GM12872 (cell line): ENCODE measurements around the gene PITPNC1.

Source experiments
- TF ChIP-seq, protein P1 (sequence below): IDR thresholded peaks from 3 replicates; pipeline ENCODE4 v1.5.1; 2011; ENCODE audit warnings: low read depth, mild to moderate bottlenecking, low read length, moderate library complexity; ENCODE audit not compliant: insufficient read depth

The PITPNC1 gene

GRCh38 chr17:67713169-67713568 lies 336.1 kb downstream of the PITPNC1 start:
- TF ChIP-seq, protein P1, sequence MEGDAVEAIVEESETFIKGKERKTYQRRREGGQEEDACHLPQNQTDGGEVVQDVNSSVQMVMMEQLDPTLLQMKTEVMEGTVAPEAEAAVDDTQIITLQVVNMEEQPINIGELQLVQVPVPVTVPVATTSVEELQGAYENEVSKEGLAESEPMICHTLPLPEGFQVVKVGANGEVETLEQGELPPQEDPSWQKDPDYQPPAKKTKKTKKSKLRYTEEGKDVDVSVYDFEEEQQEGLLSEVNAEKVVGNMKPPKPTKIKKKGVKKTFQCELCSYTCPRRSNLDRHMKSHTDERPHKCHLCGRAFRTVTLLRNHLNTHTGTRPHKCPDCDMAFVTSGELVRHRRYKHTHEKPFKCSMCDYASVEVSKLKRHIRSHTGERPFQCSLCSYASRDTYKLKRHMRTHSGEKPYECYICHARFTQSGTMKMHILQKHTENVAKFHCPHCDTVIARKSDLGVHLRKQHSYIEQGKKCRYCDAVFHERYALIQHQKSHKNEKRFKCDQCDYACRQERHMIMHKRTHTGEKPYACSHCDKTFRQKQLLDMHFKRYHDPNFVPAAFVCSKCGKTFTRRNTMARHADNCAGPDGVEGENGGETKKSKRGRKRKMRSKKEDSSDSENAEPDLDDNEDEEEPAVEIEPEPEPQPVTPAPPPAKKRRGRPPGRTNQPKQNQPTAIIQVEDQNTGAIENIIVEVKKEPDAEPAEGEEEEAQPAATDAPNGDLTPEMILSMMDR = no peak

DNA sequence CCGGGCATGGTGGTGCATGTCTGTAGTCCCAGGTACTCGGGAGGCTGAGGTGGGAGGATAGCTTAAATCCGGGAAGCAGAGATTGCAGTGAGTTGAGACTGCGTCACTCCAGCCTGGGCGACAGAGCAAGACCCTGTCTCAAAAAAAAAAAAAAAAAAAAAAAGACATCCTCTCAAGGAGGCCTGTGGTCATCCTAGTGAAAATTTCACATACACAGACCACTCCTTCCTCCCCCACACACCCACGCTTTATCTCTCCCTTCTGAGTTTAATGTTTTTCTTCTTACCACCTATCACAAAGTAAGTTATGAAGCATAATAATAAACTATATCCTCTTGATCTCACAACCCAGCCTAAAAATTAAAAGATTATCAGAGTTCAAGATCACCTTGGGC lies 339.3 kb downstream of the PITPNC1 start:
- TF ChIP-seq, protein P1 = no peak

GRCh38 chr17:67717192-67717623 lies 340.1 kb downstream of the PITPNC1 start:
- TF ChIP-seq, protein P1 = no peak

GRCh38 chr17:67717624-67718324 lies 340.7 kb downstream of the PITPNC1 start, which contains the start of gene NOL11:
NOL11 (plus strand) TSS chr17:67717936; CDS start chr17:67717948, 12 bp downstream.
- TF ChIP-seq, protein P1 = peak; percentile 92

DNA sequence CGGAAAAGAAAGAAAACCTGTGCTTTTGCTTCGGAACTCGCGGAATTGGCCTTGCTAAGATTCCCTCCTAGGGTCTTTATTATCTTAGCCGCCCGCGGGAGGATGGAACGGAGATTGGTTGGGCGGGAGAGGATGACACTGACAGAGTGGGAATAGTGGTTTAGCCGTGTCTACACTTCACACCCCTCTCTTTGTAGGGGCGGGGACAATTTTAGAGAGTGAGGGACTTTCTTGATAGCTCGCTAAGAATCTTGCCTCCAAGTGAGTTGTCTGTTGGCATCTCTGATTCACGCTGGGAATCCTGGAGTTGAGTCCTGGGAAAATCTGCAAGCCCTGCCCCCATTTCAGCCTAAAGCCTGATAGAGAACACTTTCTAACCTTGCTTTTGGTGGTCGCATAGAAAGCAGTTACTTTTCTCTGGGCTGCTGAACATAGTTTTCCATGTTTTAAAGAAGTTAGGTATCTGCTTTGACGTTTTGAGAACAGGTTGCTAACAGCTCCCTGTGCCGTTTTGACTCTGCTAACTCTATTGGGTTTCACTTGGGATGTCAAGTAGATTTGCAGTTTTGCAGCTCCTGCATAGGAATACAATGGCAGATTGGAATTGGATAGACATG lies 341.4 kb downstream of the PITPNC1 start:
- TF ChIP-seq, protein P1 = no peak

DNA sequence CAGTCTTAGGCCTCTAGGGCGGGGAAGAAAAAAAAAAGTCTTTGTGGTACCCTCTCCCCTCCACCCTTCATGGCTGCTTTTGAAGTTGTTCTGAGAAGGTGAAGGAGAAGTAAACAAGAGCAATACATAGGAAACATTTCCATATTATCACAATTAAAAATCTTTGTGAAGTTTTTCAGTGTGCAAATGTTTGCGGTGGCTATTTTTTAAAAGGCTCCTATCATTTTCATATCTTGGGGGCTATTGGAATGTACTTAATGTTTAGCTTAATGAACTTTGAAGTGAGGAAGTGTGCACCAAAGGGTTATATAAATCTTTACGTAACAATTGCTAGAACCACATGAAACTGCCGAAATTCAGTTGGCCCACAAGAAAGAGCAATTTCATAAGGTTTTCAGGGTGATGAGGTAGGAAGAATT lies 348.3 kb downstream of the PITPNC1 start:
- TF ChIP-seq, protein P1 = no peak

DNA sequence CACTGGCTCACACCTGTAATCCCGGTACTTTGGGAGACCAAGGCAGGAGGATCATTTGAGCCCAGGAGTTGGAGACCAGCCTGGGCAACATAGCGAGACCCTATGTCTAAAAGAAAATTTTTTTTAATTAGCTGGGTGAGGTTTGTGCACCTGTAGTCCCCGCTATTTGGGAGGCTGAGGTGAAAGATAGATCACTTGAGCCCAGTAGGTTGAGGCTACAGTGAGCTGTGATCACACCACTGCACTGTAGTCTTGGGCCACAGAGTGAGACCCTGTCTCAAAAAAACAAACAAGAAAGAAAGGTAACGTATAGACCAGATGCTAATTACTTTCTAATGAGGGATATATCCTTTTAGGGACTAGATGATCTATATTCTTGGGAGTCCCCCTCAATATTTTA lies 348.7 kb downstream of the PITPNC1 start:
- TF ChIP-seq, protein P1 = no peak
